DND-41 (cell line): ENCODE data around the gene CDA.

Experiments
- ATAC-seq: fragments of 200-7000 bp; cut with Tn5 transposase; 3 replicates; pipeline ENCODE4 v1.9.1; 2021; ENCODE audit warnings: low read depth; ENCODE audit not compliant: insufficient read depth
- DNase-seq: peaks from one replicate; pipeline ENCODE4 v3.0.0-alpha.2; 2020
- H2AFZ ChIP-seq: 2 replicates; pipeline ENCODE4 v1.6.0; 2012; ENCODE audit warnings: low read depth, low read length
- H3K27ac ChIP-seq: 2 replicates; pipeline ENCODE4 v1.5.1; 2012; ENCODE audit warnings: low read length, inconsistent platforms
- H3K27me3 ChIP-seq: fragments of 200-600 bp; sonication (generic); 2 replicates; pipeline ENCODE4 v1.6.0; 2012; ENCODE audit warnings: low read length, mild to moderate bottlenecking, inconsistent platforms; ENCODE audit not compliant: insufficient read depth, poor library complexity
- H3K36me3 ChIP-seq: 2 replicates; pipeline ENCODE4 v1.5.1; 2012; ENCODE audit warnings: low read length, inconsistent platforms; ENCODE audit not compliant: insufficient read depth
- H3K4me1 ChIP-seq: 2 replicates; pipeline ENCODE4 v1.5.1; 2012; ENCODE audit warnings: mild to moderate bottlenecking, low read length; ENCODE audit not compliant: insufficient read depth
- H3K4me2 ChIP-seq: 2 replicates; pipeline ENCODE4 v1.6.0; 2012; ENCODE audit warnings: mild to moderate bottlenecking, moderate library complexity, low read length, inconsistent platforms; ENCODE audit not compliant: insufficient read depth
- H3K4me3 ChIP-seq, 2 experiments: fragments of 200-600 bp in 1 of 2; shearing (Covaris generic) in 1 of 2; 2 replicates each; pipeline ENCODE4 v1.5.1; 2012 to 2016; ENCODE audit warnings: inconsistent platforms in 2 of 2, low read length in 2 of 2, mild to moderate bottlenecking in 2 of 2, low read depth in 1 of 2, moderate library complexity in 1 of 2
- H3K79me2 ChIP-seq: 2 replicates; pipeline ENCODE4 v1.6.0; 2012; ENCODE audit warnings: low read length, inconsistent platforms; ENCODE audit not compliant: insufficient read depth
- H3K9ac ChIP-seq: 2 replicates; pipeline ENCODE4 v1.6.0; 2012; ENCODE audit warnings: low read depth, mild to moderate bottlenecking, inconsistent platforms, low read length, moderate library complexity
- H3K9me3 ChIP-seq: 2 replicates; pipeline ENCODE4 v1.5.1; 2012; ENCODE audit warnings: low read length, moderate library complexity, mild to moderate bottlenecking, inconsistent platforms; ENCODE audit not compliant: insufficient read depth, severe bottlenecking
- H4K20me1 ChIP-seq: 2 replicates; pipeline ENCODE4 v1.6.0; 2012; ENCODE audit warnings: low read length; ENCODE audit not compliant: insufficient read depth
- EZH2 ChIP-seq: IDR thresholded peaks from 3 replicates; pipeline ENCODE4 v1.6.1; 2012; ENCODE audit warnings: borderline replicate concordance, low read depth, mild to moderate bottlenecking, moderate library complexity, low read length, inconsistent platforms; ENCODE audit not compliant: severe bottlenecking
- TF ChIP-seq, protein P1 (sequence below): IDR thresholded peaks from 2 replicates; pipeline ENCODE4 v1.5.1; 2012; ENCODE audit warnings: borderline replicate concordance, low read length, moderate library complexity, mild to moderate bottlenecking; ENCODE audit not compliant: poor library complexity, severe bottlenecking; ENCODE audit errors: extremely low read depth

The CDA gene

DNA sequence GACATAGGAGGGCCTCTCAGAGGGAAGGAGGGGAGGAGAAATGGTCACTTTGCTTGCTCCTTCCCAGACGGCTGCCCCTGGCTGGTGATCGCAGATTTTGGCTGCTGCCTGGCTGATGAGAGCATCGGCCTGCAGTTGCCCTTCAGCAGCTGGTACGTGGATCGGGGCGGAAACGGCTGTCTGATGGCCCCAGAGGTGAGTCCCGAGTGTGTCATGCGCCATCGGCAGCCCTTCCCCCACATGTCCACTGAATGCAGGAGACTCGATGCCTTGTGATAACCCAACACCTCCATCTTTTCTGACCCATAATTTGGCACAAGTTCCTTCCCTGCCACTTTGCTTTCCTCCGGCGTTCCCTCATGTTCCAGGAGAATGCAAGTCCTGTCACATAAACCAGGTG lies 59.5 kb downstream of the CDA start:
- no peak for TF ChIP-seq EZH2
- TF ChIP-seq, protein P1, sequence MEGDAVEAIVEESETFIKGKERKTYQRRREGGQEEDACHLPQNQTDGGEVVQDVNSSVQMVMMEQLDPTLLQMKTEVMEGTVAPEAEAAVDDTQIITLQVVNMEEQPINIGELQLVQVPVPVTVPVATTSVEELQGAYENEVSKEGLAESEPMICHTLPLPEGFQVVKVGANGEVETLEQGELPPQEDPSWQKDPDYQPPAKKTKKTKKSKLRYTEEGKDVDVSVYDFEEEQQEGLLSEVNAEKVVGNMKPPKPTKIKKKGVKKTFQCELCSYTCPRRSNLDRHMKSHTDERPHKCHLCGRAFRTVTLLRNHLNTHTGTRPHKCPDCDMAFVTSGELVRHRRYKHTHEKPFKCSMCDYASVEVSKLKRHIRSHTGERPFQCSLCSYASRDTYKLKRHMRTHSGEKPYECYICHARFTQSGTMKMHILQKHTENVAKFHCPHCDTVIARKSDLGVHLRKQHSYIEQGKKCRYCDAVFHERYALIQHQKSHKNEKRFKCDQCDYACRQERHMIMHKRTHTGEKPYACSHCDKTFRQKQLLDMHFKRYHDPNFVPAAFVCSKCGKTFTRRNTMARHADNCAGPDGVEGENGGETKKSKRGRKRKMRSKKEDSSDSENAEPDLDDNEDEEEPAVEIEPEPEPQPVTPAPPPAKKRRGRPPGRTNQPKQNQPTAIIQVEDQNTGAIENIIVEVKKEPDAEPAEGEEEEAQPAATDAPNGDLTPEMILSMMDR = no peak
- H3K27me3 ChIP-seq = no peaks in the 10 kb centered on the region
- H3K9me3 ChIP-seq = no peaks in the 10 kb centered on the region
- H3K9ac ChIP-seq = no peak overlapping the region
- peaks cover 54% of the 10 kb centered on the region for H3K36me3 ChIP-seq
- H3K4me3 ChIP-seq = no peak overlapping the region
- H3K79me2 ChIP-seq = no peaks in the 10 kb centered on the region
- no peak for ATAC-seq
- no peak overlapping the region for H3K27ac ChIP-seq
- H2AFZ ChIP-seq = no peak overlapping the region
- peaks cover 11% of the 10 kb centered on the region; the same call in 1 of the 2 replicates for H4K20me1 ChIP-seq
- DNase-seq = no peak
- no peaks in the 10 kb centered on the region for H3K4me1 ChIP-seq
- no peak overlapping the region for H3K4me2 ChIP-seq

DNA sequence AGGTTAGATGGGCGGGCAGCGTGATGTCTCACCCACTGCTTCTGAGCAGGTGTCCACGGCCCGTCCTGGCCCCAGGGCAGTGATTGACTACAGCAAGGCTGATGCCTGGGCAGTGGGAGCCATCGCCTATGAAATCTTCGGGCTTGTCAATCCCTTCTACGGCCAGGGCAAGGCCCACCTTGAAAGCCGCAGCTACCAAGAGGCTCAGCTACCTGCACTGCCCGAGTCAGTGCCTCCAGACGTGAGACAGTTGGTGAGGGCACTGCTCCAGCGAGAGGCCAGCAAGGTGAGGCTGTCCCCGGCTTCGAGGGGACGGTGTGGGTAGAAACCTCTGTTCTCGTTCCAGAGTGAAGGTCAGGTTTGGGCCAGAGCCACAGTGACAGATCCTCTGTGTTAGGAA lies 60.0 kb downstream of the CDA start:
- TF ChIP-seq, protein P1 = no peak
- TF ChIP-seq EZH2 = no peak
- H3K36me3 ChIP-seq = peaks cover 58% of the 10 kb centered on the region
- DNase-seq (no peak), ATAC-seq (no peak)
- H3K27ac ChIP-seq = no peak overlapping the region
- peaks cover 11% of the 10 kb centered on the region; the same call in 1 of the 2 replicates for H4K20me1 ChIP-seq
- no peak overlapping the region for H2AFZ ChIP-seq
- no peak overlapping the region for H3K4me2 ChIP-seq
- H3K79me2 ChIP-seq = no peaks in the 10 kb centered on the region
- H3K9ac ChIP-seq = no peak overlapping the region
- H3K4me3 ChIP-seq = no peak overlapping the region
- no peaks in the 10 kb centered on the region for H3K4me1 ChIP-seq
- H3K27me3 ChIP-seq = no peaks in the 10 kb centered on the region
- H3K9me3 ChIP-seq = no peaks in the 10 kb centered on the region

DNA sequence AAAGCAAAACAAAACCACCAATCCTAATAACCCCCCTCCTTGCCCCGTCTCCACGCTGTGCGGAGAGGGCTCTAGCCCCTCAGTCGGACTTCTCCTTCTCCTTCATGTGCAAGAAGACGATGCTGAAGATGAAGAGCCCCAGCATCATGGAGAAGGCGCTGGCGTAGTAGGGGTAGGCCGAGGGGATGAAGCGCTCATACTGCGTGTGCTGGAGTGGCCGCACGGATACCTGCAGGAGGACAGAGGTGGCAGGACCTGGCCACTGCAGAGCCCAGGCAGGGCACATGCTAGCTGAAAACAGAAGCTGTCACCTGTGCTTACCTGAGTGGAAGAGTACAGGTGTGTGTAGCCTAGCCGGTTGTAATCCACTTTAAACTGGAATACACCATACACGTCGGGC lies 63.4 kb downstream of the CDA start:
- peaks cover 39% of the 10 kb centered on the region for H4K20me1 ChIP-seq
- no peak overlapping the region for H3K27ac ChIP-seq
- no peaks in the 10 kb centered on the region for H3K27me3 ChIP-seq
- H3K9ac ChIP-seq = no peak overlapping the region
- H3K4me2 ChIP-seq = no peak overlapping the region
- H3K4me3 ChIP-seq = no peak overlapping the region
- H2AFZ ChIP-seq = no peak overlapping the region
- DNase-seq (no peak), ATAC-seq (no peak)
- peaks cover 87% of the 10 kb centered on the region for H3K36me3 ChIP-seq
- H3K9me3 ChIP-seq = no peaks in the 10 kb centered on the region
- peaks cover 13% of the 10 kb centered on the region for H3K79me2 ChIP-seq
- no peak for TF ChIP-seq EZH2
- TF ChIP-seq, protein P1 = no peak
- no peaks in the 10 kb centered on the region for H3K4me1 ChIP-seq
